ENCODE measurements around the gene GHR.

GHR gene

DNA sequence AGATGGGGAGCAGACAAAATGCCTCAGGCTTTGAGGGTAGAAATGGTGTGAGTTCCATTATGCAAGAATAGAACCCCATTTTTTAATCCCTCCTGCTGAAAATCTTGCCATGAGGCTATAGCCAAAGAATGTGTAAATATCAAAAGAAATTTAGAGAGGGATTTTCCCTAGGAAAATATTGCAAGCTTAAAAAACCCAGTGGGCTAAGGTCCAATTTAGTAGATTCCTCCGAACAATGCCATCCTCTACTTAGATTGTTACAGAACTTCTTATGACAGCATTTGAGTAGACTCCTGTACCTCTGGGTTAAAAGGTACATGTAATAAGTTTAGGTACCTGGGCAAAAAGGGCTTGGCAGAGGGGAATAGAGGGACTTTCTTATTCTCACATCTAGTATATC lies 138.4 kb downstream of the GHR start:
- TF ChIP-seq CEBPB (IDR thresholded peaks at IDR 0.05) (no peak), ZBTB7A (IDR thresholded peaks at IDR 0.05; ENCODE audit: low read depth) (no peak), TCF12 (IDR thresholded peaks at IDR 0.05; ENCODE audit: low read depth) (no peak), FOXM1 (IDR thresholded peaks at IDR 0.05; ENCODE audit: borderline replicate concordance, low read depth) (no peak), YY1 (IDR thresholded peaks at IDR 0.05; ENCODE audit: low read depth) (no peak), TAF1 (IDR thresholded peaks at IDR 0.05; ENCODE audit: low read depth) (no peak), RAD21 (IDR thresholded peaks at IDR 0.05; ENCODE audit: low read depth) (no peak), EP300 (IDR thresholded peaks at IDR 0.05; ENCODE audit: borderline replicate concordance) (no peak), CREB1 (IDR thresholded peaks at IDR 0.05; ENCODE audit: low read depth) (no peak), TEAD4 (IDR thresholded peaks at IDR 0.05) (no peak), NFIC (IDR thresholded peaks at IDR 0.05) (no peak), EGR1 (IDR thresholded peaks at IDR 0.05) (no peak)
- TF ChIP-seq, protein P1, sequence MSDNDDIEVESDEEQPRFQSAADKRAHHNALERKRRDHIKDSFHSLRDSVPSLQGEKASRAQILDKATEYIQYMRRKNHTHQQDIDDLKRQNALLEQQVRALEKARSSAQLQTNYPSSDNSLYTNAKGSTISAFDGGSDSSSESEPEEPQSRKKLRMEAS (IDR thresholded peaks at IDR 0.05) = no peak
- TF ChIP-seq, protein P2, sequence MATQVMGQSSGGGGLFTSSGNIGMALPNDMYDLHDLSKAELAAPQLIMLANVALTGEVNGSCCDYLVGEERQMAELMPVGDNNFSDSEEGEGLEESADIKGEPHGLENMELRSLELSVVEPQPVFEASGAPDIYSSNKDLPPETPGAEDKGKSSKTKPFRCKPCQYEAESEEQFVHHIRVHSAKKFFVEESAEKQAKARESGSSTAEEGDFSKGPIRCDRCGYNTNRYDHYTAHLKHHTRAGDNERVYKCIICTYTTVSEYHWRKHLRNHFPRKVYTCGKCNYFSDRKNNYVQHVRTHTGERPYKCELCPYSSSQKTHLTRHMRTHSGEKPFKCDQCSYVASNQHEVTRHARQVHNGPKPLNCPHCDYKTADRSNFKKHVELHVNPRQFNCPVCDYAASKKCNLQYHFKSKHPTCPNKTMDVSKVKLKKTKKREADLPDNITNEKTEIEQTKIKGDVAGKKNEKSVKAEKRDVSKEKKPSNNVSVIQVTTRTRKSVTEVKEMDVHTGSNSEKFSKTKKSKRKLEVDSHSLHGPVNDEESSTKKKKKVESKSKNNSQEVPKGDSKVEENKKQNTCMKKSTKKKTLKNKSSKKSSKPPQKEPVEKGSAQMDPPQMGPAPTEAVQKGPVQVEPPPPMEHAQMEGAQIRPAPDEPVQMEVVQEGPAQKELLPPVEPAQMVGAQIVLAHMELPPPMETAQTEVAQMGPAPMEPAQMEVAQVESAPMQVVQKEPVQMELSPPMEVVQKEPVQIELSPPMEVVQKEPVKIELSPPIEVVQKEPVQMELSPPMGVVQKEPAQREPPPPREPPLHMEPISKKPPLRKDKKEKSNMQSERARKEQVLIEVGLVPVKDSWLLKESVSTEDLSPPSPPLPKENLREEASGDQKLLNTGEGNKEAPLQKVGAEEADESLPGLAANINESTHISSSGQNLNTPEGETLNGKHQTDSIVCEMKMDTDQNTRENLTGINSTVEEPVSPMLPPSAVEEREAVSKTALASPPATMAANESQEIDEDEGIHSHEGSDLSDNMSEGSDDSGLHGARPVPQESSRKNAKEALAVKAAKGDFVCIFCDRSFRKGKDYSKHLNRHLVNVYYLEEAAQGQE (IDR thresholded peaks at IDR 0.05; ENCODE audit: low read depth) = no peak
- TF ChIP-seq, protein P3, sequence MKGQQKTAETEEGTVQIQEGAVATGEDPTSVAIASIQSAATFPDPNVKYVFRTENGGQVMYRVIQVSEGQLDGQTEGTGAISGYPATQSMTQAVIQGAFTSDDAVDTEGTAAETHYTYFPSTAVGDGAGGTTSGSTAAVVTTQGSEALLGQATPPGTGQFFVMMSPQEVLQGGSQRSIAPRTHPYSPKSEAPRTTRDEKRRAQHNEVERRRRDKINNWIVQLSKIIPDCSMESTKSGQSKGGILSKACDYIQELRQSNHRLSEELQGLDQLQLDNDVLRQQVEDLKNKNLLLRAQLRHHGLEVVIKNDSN (IDR thresholded peaks at IDR 0.05) = no peak

DNA sequence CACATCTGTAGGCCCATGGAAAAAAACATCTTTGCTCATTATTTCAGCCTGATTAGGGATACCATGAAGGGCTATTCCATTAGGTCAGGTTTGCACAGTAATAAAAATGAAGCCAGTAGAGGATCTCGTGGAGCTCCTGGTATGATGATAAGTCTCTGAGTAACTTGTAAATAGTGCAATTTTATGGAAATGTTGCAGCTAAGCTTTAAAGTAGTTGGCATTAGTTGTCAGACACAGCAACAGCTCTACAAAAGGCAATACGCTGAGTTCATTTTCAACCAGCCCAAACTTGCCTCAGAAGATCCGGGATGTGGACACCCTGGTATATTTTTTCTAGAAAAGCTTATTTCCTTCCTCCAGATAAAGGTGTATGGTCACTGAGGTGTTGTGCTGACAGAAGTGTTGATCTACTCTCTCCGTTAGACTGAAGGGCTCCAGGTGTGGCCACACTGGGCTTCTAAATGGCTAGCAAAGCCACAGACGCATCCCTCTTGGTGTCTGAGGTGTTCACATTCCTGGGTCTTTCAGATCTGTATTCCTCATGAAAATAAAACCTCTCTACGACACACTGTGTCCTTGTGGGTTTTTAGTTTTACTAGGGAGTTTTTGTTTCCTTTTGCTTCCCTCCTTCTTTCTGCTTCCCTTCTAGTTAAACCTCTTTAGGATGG lies 141.6 kb downstream of the GHR start:
- TF ChIP-seq FOXM1 (IDR thresholded peaks at IDR 0.05; ENCODE audit: borderline replicate concordance, low read depth) (no peak), TAF1 (IDR thresholded peaks at IDR 0.05; ENCODE audit: low read depth) (no peak), TCF12 (IDR thresholded peaks at IDR 0.05; ENCODE audit: low read depth) (no peak), YY1 (IDR thresholded peaks at IDR 0.05; ENCODE audit: low read depth) (no peak), CEBPB (IDR thresholded peaks at IDR 0.05) (no peak), RAD21 (IDR thresholded peaks at IDR 0.05; ENCODE audit: low read depth) (no peak), CREB1 (IDR thresholded peaks at IDR 0.05; ENCODE audit: low read depth) (no peak), ZBTB7A (IDR thresholded peaks at IDR 0.05; ENCODE audit: low read depth) (no peak)
- TF ChIP-seq, protein P3 (IDR thresholded peaks at IDR 0.05) = no peak

DNA sequence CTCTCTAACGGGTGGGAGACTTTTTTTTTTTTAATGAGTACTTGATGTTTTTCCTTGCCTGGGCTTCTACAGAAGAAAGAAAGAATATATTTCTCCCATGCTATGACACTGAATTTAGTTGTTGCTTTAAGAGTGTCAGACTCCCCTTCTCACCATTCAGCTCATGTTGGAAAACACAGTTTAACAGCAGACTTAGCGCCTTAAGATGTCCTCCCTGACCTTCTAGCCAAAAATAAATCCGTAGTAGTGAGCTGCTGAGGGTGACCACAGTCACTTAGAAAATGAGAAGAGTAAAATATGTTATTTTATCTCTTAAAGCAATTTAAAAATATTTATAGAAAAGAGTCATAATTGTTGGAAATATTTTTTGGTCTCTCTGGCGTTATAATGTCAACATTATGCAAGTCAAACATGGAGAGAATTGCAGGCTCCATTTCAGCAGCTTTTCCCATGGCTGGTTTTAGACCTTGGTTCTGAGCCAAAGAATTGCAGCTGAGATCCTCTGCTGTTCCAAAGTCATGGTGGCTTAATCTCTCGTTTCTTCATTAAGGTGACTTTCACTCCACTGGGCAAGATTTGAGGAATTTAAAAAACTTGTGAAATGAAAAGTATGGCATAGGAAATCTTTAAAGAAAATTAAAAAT lies 143.5 kb downstream of the GHR start:
- no peak for TF ChIP-seq RAD21 (IDR thresholded peaks at IDR 0.05; ENCODE audit: low read depth)
- TF ChIP-seq EGR1 (IDR thresholded peaks at IDR 0.05) = no peak
- TF ChIP-seq, protein P2 (IDR thresholded peaks at IDR 0.05; ENCODE audit: low read depth) = no peak
- TF ChIP-seq TCF12 (IDR thresholded peaks at IDR 0.05; ENCODE audit: low read depth) = no peak
- TF ChIP-seq YY1 (IDR thresholded peaks at IDR 0.05; ENCODE audit: low read depth) = no peak

DNA sequence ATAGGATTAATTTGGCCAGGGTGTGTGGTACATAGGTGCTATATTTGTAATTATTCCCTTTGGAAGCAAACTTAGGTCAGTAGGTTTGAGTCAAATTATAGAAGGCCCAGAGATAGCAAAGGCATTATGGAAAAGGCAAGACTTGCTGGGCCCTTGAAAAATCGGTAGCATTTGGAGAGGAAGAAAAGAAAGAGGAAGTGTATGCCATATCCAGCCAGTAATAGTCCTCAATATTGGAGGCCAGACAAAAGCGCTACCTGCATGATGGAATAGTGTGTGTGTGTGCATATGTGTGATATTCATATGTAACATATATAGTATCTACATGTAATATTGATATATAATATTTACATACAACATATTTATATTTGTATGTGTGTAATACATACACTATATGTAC lies 146.1 kb downstream of the GHR start:
- TF ChIP-seq FOXM1 (IDR thresholded peaks at IDR 0.05; ENCODE audit: borderline replicate concordance, low read depth) = no peak
- no peak for TF ChIP-seq EP300 (IDR thresholded peaks at IDR 0.05; ENCODE audit: borderline replicate concordance)
- no peak for TF ChIP-seq TEAD4 (IDR thresholded peaks at IDR 0.05)
- no peak for TF ChIP-seq TAF1 (IDR thresholded peaks at IDR 0.05; ENCODE audit: low read depth)
- no peak for TF ChIP-seq CREB1 (IDR thresholded peaks at IDR 0.05; ENCODE audit: low read depth)
- no peak for TF ChIP-seq YY1 (IDR thresholded peaks at IDR 0.05; ENCODE audit: low read depth)
- no peak for TF ChIP-seq RAD21 (IDR thresholded peaks at IDR 0.05; ENCODE audit: low read depth)
- TF ChIP-seq CEBPB (IDR thresholded peaks at IDR 0.05) = no peak
- TF ChIP-seq, protein P3 (IDR thresholded peaks at IDR 0.05) = no peak
- TF ChIP-seq NFIC (IDR thresholded peaks at IDR 0.05) = no peak
- TF ChIP-seq, protein P2 (IDR thresholded peaks at IDR 0.05; ENCODE audit: low read depth) = no peak
- no peak for TF ChIP-seq ZBTB7A (IDR thresholded peaks at IDR 0.05; ENCODE audit: low read depth)
- no peak for TF ChIP-seq TCF12 (IDR thresholded peaks at IDR 0.05; ENCODE audit: low read depth)
- no peak for TF ChIP-seq EGR1 (IDR thresholded peaks at IDR 0.05)
- TF ChIP-seq, protein P1 (IDR thresholded peaks at IDR 0.05) = no peak
